DND-41 (cell line): Measurements from ENCODE around the gene STAMBPL1.

ENCODE experiments used
- CTCF ChIP-seq: IDR thresholded peaks from 2 replicates; pipeline ENCODE4 v1.5.1; 2012; ENCODE audit warnings: borderline replicate concordance, low read length, moderate library complexity, mild to moderate bottlenecking; ENCODE audit not compliant: poor library complexity, severe bottlenecking; ENCODE audit errors: extremely low read depth
- EZH2 ChIP-seq: IDR thresholded peaks from 3 replicates; pipeline ENCODE4 v1.6.1; 2012; ENCODE audit warnings: borderline replicate concordance, low read depth, mild to moderate bottlenecking, moderate library complexity, low read length, inconsistent platforms; ENCODE audit not compliant: severe bottlenecking

DNA sequence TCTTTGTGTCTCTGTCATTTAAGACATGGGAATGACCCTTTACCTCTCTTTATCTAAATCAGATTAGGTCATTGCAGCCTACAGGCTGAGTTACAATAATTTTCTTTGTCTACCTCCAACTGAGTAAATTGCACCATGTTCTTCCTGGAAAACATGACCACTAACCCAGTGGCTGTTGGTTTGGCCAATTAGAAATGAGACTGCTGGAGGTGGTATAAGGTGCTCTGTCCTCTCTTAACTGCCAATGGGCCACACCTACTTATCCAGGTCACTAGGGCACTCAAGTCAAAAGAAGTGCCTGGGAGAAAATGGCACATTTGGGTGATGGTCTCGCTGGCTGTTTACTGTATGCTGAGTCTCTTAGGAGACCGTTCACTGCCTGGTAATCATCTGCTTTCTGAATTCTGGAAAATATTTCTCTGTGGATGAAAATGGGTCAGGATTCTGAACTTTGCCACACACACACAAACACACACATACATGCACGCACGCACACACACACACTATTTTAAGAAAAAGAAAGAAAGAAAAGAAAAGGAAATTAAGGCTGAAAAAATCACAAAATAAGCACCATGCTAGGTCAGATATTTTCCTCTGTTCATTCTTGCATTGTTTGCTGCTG, 16.4 kb downstream of the STAMBPL1 start:
- TF ChIP-seq EZH2: no peak
- no peak for TF ChIP-seq CTCF
